Activated CD4-positive, alpha-beta memory T cell treated with anti-CD3 and anti-CD28 coated beads for 36 hours (primary cell): Measurements from ENCODE around the gene PKIB. TPM values are rescaled to one million over a fixed set of nuclear protein-coding genes. Genes with fewer than 3 reads are reported as not detected.
"Not testable (repeated sequence)": the region's sequence is repeated elsewhere in the genome, so short reads cannot be mapped to it uniquely, and the experiment has no call there.

Experiments used
- CTCF ChIA-PET: fragments of 350-600 bp; sonication (Branson Sonifier 250); formaldehyde crosslinking; loops from one replicate; lab custom pipeline; 2021; ENCODE audit warnings: antibody characterized with exemption, inconsistent platforms; lab: Charles Lee
- POLR2A ChIA-PET: fragments of 350-600 bp; sonication (Branson Sonifier 250); formaldehyde crosslinking; loops from one replicate; lab custom pipeline; 2021; ENCODE audit warnings: antibody characterized with exemption; lab: Charles Lee
- DNase-seq: peaks from one replicate; pipeline ENCODE4 v3.0.0-alpha.2; 2020
- H3K27ac Mint-ChIP-seq: one replicate; pipeline ENCODE4 v1.8.0; 2021; ENCODE audit warnings: mixed read lengths
- H3K27me3 Mint-ChIP-seq: one replicate; pipeline ENCODE4 v1.8.0; 2021; ENCODE audit warnings: mixed read lengths
- H3K36me3 Mint-ChIP-seq: one replicate; pipeline ENCODE4 v1.8.0; 2021; ENCODE audit warnings: mixed read lengths
- H3K4me1 Mint-ChIP-seq: one replicate; pipeline ENCODE4 v1.8.0; 2021; ENCODE audit warnings: low read depth, mixed read lengths
- H3K4me3 Mint-ChIP-seq: one replicate; pipeline ENCODE4 v1.8.0; 2021; ENCODE audit warnings: mild to moderate bottlenecking, mixed read lengths
- H3K9me3 Mint-ChIP-seq: one replicate; pipeline ENCODE4 v1.8.0; 2021; ENCODE audit warnings: mixed read lengths
- intact Hi-C: fragments of 100-400 bp; cut with micrococcal nuclease; formaldehyde crosslinking; loops from one replicate; pipeline ENCODE4 v1.15.1; 2023
- total RNA-seq, 2 experiments: library from RNA; stranded (reverse); gene quantifications; one replicate each; pipeline ENCODE4 v1.2.3, GENCODE V29; 2021

Gene PKIB
- total RNA-seq, 2 experiments from 2014 or later: 0.48 to 0.52 TPM

GRCh38 chr6:122623279-122623678 lies 13.1 kb downstream of the PKIB start:
- Mint-ChIP-seq H3K27ac (no peak overlapping the region), H3K9me3 (no peaks in the 10 kb centered on the region), H3K27me3 (peaks cover 12% of the 10 kb centered on the region), H3K36me3 (no peaks in the 10 kb centered on the region), H3K4me3 (no peak overlapping the region), H3K4me1 (no peaks in the 10 kb centered on the region)
- CTCF ChIA-PET: no interaction called here
- intact Hi-C loops: no loop called here
- no peak for DNase-seq
- POLR2A ChIA-PET: no interaction called here

DNA sequence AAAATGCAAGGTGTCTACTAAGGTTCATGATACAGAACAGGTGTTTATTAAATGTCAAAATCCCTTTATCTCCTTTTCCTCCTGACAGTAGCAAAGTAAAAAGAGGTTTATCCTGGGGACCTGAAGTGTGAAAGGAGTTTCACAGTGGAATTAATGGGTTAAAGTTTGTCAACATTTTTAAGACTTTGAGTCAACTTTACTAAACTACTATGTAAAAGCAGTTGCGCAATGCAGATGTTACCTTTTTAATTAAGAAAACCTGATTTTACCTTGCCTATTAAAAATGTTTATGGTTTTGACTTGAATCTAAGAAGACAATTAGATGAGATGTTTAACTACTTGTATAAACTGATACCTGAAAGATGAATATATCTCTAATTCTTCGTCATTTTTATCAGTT lies 14.6 kb downstream of the PKIB start:
- no peak for DNase-seq
- no peaks in the 10 kb centered on the region for H3K9me3 Mint-ChIP-seq
- H3K4me3 Mint-ChIP-seq: no peak overlapping the region
- H3K27me3 Mint-ChIP-seq: peaks cover 12% of the 10 kb centered on the region
- H3K36me3 Mint-ChIP-seq: no peaks in the 10 kb centered on the region
- ChIA-PET POLR2A (no interaction called here), CTCF (no interaction called here)
- no peaks in the 10 kb centered on the region for H3K4me1 Mint-ChIP-seq
- intact Hi-C loops: no loop called here
- H3K27ac Mint-ChIP-seq: no peak overlapping the region

- no peaks in the 10 kb centered on the region for H3K36me3 Mint-ChIP-seq
- H3K4me1 Mint-ChIP-seq: no peaks in the 10 kb centered on the region
- H3K27me3 Mint-ChIP-seq: no peaks in the 10 kb centered on the region
- intact Hi-C loops: no loop called here
- H3K27ac Mint-ChIP-seq: no peak overlapping the region
- ChIA-PET POLR2A (no interaction called here), CTCF (no interaction called here)
- no peak overlapping the region for H3K4me3 Mint-ChIP-seq
- no peak for DNase-seq
- no peaks in the 10 kb centered on the region for H3K9me3 Mint-ChIP-seq
Observed at GRCh38 chr6:122628714-122629113, 18.5 kb downstream of the PKIB start.

DNA sequence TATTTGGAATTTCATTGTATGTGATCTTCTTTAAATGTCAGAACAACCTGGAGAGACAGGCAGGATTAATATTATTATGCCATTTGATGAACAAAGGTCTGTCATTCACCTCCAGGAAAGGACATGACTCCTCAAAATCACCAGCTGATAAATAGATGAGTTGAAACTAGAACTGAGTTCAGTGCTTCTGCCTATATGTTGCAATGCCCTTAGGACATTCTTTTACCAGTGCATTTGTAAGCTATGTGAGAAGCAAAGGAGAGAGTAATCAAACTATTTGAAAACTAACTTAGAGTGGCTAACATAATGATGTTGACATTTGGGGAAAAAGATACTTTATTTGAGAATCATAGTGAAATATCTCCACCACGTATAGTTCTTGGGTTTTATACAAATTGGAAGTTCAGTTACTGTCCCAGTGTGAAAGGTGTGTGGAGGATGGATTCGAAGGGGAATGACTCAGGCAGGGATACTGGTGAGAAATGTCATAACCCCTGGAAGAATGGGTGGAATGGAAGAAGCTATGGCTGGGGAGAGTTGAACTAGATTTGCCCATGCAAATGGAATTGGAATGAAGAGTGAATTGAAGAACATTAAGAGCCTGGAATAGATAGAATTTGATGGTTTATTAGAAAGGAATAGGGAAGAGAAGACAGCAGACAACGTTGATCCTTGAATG lies 21.5 kb downstream of the PKIB start:
- Mint-ChIP-seq H3K36me3 (no peaks in the 10 kb centered on the region), H3K4me1 (no peaks in the 10 kb centered on the region), H3K9me3 (no peaks in the 10 kb centered on the region), H3K27ac (no peak overlapping the region), H3K4me3 (no peak overlapping the region), H3K27me3 (no peaks in the 10 kb centered on the region)
- ChIA-PET CTCF (no interaction called here), POLR2A (no interaction called here)
- DNase-seq: no peak
- intact Hi-C loops: no loop called here

DNA sequence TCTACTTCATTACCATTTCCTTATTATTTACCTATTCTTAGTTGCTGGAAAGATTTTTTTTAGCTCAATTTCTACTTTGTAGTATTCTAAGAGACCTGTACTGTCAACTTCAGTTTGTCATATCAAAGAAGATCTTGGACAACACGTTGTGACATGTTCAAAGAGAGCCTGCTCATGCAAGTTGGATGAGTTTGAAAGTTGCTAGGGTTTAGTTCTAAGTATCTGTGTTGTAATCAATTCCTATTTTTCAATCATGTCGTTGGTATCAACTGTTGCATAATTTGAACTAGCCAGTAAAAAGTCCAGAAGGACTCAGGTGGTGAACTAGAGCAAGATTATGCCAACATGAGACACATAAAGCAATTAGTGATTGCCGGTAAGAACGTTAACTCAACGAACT lies 30.2 kb downstream of the PKIB start:
- Mint-ChIP-seq H3K27me3 (no peaks in the 10 kb centered on the region), H3K4me3 (no peak overlapping the region), H3K4me1 (no peaks in the 10 kb centered on the region), H3K36me3 (no peaks in the 10 kb centered on the region), H3K27ac (no peak overlapping the region), H3K9me3 (no peaks in the 10 kb centered on the region)
- DNase-seq: no peak
- CTCF ChIA-PET: interaction anchor here (0.6 kb wide), 1 partner anchor 25 kb away, joined by 3 read pairs; no protein-coding TSS in a partner anchor
- intact Hi-C loops: no loop called here
- POLR2A ChIA-PET: no interaction called here

GRCh38 chr6:122641819-122642218 lies 31.6 kb downstream of the PKIB start:
- Mint-ChIP-seq H3K4me3 (no peak overlapping the region), H3K4me1 (no peaks in the 10 kb centered on the region), H3K27me3 (no peaks in the 10 kb centered on the region), H3K36me3 (no peaks in the 10 kb centered on the region), H3K9me3 (no peaks in the 10 kb centered on the region), H3K27ac (no peak overlapping the region)
- ChIA-PET POLR2A (no interaction called here), CTCF (no interaction called here)
- intact Hi-C loops: no loop called here
- DNase-seq: no peak

- POLR2A ChIA-PET, H3K4me1 Mint-ChIP-seq, H3K27ac Mint-ChIP-seq, H3K9me3 Mint-ChIP-seq, CTCF ChIA-PET, H3K4me3 Mint-ChIP-seq, intact Hi-C loops, DNase-seq, H3K27me3 Mint-ChIP-seq, H3K36me3 Mint-ChIP-seq: not testable (repeated sequence)
Observed at GRCh38 chr6:122642604-122643003, 32.4 kb downstream of the PKIB start.

DNA sequence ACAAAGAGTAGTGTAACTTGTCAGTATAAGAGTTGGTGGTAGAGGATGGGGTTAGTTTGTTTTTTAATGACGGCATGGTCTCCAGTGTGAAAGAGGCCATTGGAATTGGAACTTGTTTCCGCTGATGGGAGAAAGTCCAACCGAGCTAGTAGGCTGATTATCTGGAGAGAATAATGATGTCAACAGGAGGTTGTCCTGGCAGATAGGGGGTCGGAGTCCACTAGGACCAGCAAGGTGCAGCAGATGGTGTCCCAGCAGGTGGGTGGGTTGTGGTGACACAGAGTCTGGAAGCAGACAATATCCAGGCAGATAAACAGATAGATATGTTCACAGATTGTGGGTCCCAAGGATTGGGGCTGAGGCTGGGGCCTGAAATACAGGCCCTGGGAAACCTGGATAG lies 35.1 kb downstream of the PKIB start:
- intact Hi-C loops: no loop called here
- Mint-ChIP-seq H3K27ac (no peak overlapping the region), H3K9me3 (no peaks in the 10 kb centered on the region), H3K4me3 (no peak overlapping the region), H3K36me3 (no peaks in the 10 kb centered on the region), H3K27me3 (no peaks in the 10 kb centered on the region), H3K4me1 (no peaks in the 10 kb centered on the region)
- POLR2A ChIA-PET: no interaction called here
- CTCF ChIA-PET: no interaction called here
- no peak for DNase-seq

GRCh38 chr6:122647765-122648164 lies 37.6 kb downstream of the PKIB start:
- H3K9me3 Mint-ChIP-seq: no peaks in the 10 kb centered on the region
- ChIA-PET POLR2A (no interaction called here), CTCF (no interaction called here)
- DNase-seq: no peak
- no peaks in the 10 kb centered on the region for H3K4me1 Mint-ChIP-seq
- no peak overlapping the region for H3K27ac Mint-ChIP-seq
- intact Hi-C loops: no loop called here
- no peaks in the 10 kb centered on the region for H3K27me3 Mint-ChIP-seq
- no peak overlapping the region for H3K4me3 Mint-ChIP-seq
- H3K36me3 Mint-ChIP-seq: no peaks in the 10 kb centered on the region

GRCh38 chr6:122648726-122649125 lies 38.5 kb downstream of the PKIB start:
- Mint-ChIP-seq H3K4me1 (no peaks in the 10 kb centered on the region), H3K27me3 (no peaks in the 10 kb centered on the region), H3K4me3 (no peak overlapping the region), H3K36me3 (no peaks in the 10 kb centered on the region), H3K9me3 (no peaks in the 10 kb centered on the region), H3K27ac (no peak overlapping the region)
- no peak for DNase-seq
- ChIA-PET CTCF (no interaction called here), POLR2A (no interaction called here)
- intact Hi-C loops: no loop called here

- CTCF ChIA-PET: no interaction called here
- intact Hi-C loops: no loop called here
- H3K27me3 Mint-ChIP-seq: no peaks in the 10 kb centered on the region
- H3K27ac Mint-ChIP-seq: no peak overlapping the region
- no peaks in the 10 kb centered on the region for H3K9me3 Mint-ChIP-seq
- POLR2A ChIA-PET: no interaction called here
- no peak for DNase-seq
- H3K4me1 Mint-ChIP-seq: no peaks in the 10 kb centered on the region
- no peak overlapping the region for H3K4me3 Mint-ChIP-seq
- H3K36me3 Mint-ChIP-seq: no peaks in the 10 kb centered on the region
Observed at GRCh38 chr6:122649701-122650100, 39.5 kb downstream of the PKIB start.

GRCh38 chr6:122650403-122650802 lies 40.2 kb downstream of the PKIB start:
- no peak overlapping the region for H3K4me3 Mint-ChIP-seq
- no peaks in the 10 kb centered on the region for H3K36me3 Mint-ChIP-seq
- no peaks in the 10 kb centered on the region for H3K9me3 Mint-ChIP-seq
- CTCF ChIA-PET: no interaction called here
- POLR2A ChIA-PET: no interaction called here
- intact Hi-C loops: no loop called here
- H3K4me1 Mint-ChIP-seq: no peaks in the 10 kb centered on the region
- no peak overlapping the region for H3K27ac Mint-ChIP-seq
- no peak for DNase-seq
- H3K27me3 Mint-ChIP-seq: no peaks in the 10 kb centered on the region

DNA sequence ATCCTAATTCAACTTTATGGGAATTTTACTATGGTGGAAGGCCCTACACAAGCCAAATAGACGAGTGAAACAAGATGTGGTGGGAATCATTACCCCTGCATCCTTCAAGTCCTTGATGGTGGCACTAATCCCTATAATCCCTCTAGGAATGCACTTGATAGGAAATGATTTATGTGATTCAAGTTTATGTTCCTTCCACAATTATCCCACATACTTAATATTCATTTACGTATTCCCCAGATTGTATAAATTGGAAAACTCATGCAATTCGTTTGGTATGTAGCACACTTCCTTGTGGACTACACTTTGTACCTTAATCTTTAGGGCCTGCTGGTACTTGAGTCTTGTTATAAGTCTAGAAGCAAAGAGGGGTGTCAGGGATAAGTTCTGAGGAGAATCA lies 40.8 kb downstream of the PKIB start:
- no peaks in the 10 kb centered on the region for H3K4me1 Mint-ChIP-seq
- H3K9me3 Mint-ChIP-seq: no peaks in the 10 kb centered on the region
- H3K27ac Mint-ChIP-seq: no peak overlapping the region
- intact Hi-C loops: no loop called here
- CTCF ChIA-PET: no interaction called here
- H3K36me3 Mint-ChIP-seq: no peaks in the 10 kb centered on the region
- POLR2A ChIA-PET: no interaction called here
- DNase-seq: no peak
- no peak overlapping the region for H3K4me3 Mint-ChIP-seq
- no peaks in the 10 kb centered on the region for H3K27me3 Mint-ChIP-seq
